Endothelial cell of umbilical vein (primary cell): Measurements from ENCODE around the gene NFILZ. TPM values are rescaled to one million over a fixed set of nuclear protein-coding genes. Genes with fewer than 3 reads are reported as not detected.

Experiments
- BruUV-seq: library from RNA; stranded (reverse); fragments of 400-500 nt; replicated peaks from 2 replicates; lab custom pipeline; 2021; lab: Mats Ljungman, UMichigan
- CTCF ChIA-PET: fragments of 300-600, 350-600 bp; sonication (Branson Sonifier 250); formaldehyde crosslinking; loops from one replicate; lab custom pipeline; 2021; ENCODE audit warnings: antibody characterized with exemption, inconsistent platforms; lab: Charles Lee
- POLR2A ChIA-PET: fragments of 300-600, 350-600 bp; sonication (Branson Sonifier 250); formaldehyde crosslinking; loops from one replicate; lab custom pipeline; 2021; ENCODE audit warnings: antibody characterized with exemption, inconsistent platforms; lab: Charles Lee
- DNase-seq: peaks from one replicate; pipeline ENCODE4 v3.0.0-alpha.2; 2011; ENCODE audit warnings: low read depth, low spot score
- FAIRE-seq: peaks from 2 replicates; lab custom pipeline; 2011; peaks lifted over from hg19 to GRCh38; lab: Jason Lieb, UNC
- H2AFZ ChIP-seq: 2 replicates; pipeline ENCODE4 v1.6.0; 2012; ENCODE audit warnings: low read depth, low read length, control low read depth, inconsistent platforms
- H3K27ac ChIP-seq: 2 replicates; pipeline ENCODE4 v1.5.1; 2011; ENCODE audit warnings: low read depth, mild to moderate bottlenecking, control low read depth, low read length, moderate library complexity; ENCODE audit not compliant: insufficient read depth
- H3K27me3 ChIP-seq, 2 experiments: 2 replicates each; pipeline versions ENCODE4 v1.6.0 to v1.6.1; 2011; ENCODE audit warnings: low read length in 2 of 2, mixed read lengths in 1 of 2; ENCODE audit not compliant: control insufficient read depth in 2 of 2, insufficient read depth in 2 of 2
- H3K36me3 ChIP-seq, 2 experiments: 2 replicates in 1 of 2; 3 replicates in 1 of 2; pipeline ENCODE4 v1.5.1; 2011; ENCODE audit warnings: low read length in 2 of 2, mild to moderate bottlenecking in 1 of 2, moderate library complexity in 1 of 2; ENCODE audit not compliant: control insufficient read depth in 2 of 2, insufficient read depth in 2 of 2; ENCODE audit errors: extremely low read depth in 1 of 2
- H3K4me1 ChIP-seq: 3 replicates; pipeline ENCODE4 v1.5.1; 2011; ENCODE audit warnings: mild to moderate bottlenecking, low read length; ENCODE audit not compliant: control insufficient read depth, insufficient read depth; ENCODE audit errors: extremely low read depth
- H3K4me2 ChIP-seq: 2 replicates; pipeline ENCODE4 v1.6.1; 2011; ENCODE audit warnings: low read length, control low read depth, mixed read lengths; ENCODE audit not compliant: insufficient read depth
- H3K4me3 ChIP-seq, 3 experiments: fragments of 200-600 bp in 1 of 3; sonication (generic), shearing (Covaris generic) in 1 of 3; replicated peaks in 1 of 3; 2 replicates each; pipeline ENCODE4 v1.5.1; 2011 to 2016; ENCODE audit warnings: control low read depth in 3 of 3, low read length in 3 of 3, mild to moderate bottlenecking in 2 of 3, inconsistent platforms in 1 of 3, low read depth in 1 of 3, moderate library complexity in 1 of 3; ENCODE audit not compliant: insufficient read depth in 1 of 3
- H3K79me2 ChIP-seq: 2 replicates; pipeline ENCODE4 v1.6.0; 2012; ENCODE audit warnings: low read length, inconsistent platforms; ENCODE audit not compliant: control insufficient read depth, insufficient read depth
- H3K9ac ChIP-seq: replicated peaks from 2 replicates; pipeline ENCODE3; 2011; ENCODE audit warnings: low read length, control low read depth; ENCODE audit not compliant: insufficient read depth; ENCODE audit errors: extremely low read depth
- H3K9me1 ChIP-seq: replicated peaks from 3 replicates; pipeline ENCODE4 v1.6.0; 2011; ENCODE audit warnings: mild to moderate bottlenecking, low read length; ENCODE audit not compliant: control insufficient read depth, insufficient read depth; ENCODE audit errors: extremely low read depth
- H3K9me3 ChIP-seq: replicated peaks from 2 replicates; pipeline ENCODE4 v1.5.1; 2012; ENCODE audit warnings: low read length, inconsistent platforms; ENCODE audit not compliant: control insufficient read depth, insufficient read depth
- H4K20me1 ChIP-seq: replicated peaks from 2 replicates; pipeline ENCODE3; 2011; ENCODE audit warnings: mild to moderate bottlenecking, low read length; ENCODE audit not compliant: control insufficient read depth, insufficient read depth; ENCODE audit errors: extremely low read depth
- CTCF ChIP-seq, 2 donors: IDR thresholded peaks; 1 replicate in 1 of 2; 2 replicates in 1 of 2; pipeline ENCODE4 v1.5.1; 2011; ENCODE audit warnings: low read length in 2 of 2, mild to moderate bottlenecking in 2 of 2, moderate library complexity in 2 of 2, control low read depth in 1 of 2, inconsistent platforms in 1 of 2, low read depth in 1 of 2; ENCODE audit not compliant: insufficient read depth in 1 of 2; ENCODE audit errors: extremely low read depth in 1 of 2
- GATA2 ChIP-seq: IDR thresholded peaks from 2 replicates; pipeline ENCODE4 v1.7.0; 2011; ENCODE audit warnings: low read depth, mild to moderate bottlenecking, moderate library complexity, mixed read lengths, low read length; ENCODE audit not compliant: insufficient read length, insufficient read depth
- MYC ChIP-seq: IDR thresholded peaks from one replicate; pipeline ENCODE4 v1.6.1; 2011; ENCODE audit warnings: mild to moderate bottlenecking, low read depth, low read length
- dilution Hi-C: fragments of 300-500 bp; cut with MboI; formaldehyde crosslinking; loops from one replicate; pipeline ENCODE4 v1.15.0; 2019; ENCODE audit warnings: low sequenced_read_pairs; ENCODE audit not compliant: extremely low pct_ligation_motif_present
- intact Hi-C: fragments of 100-400 bp; cut with micrococcal nuclease; formaldehyde crosslinking; loops from one replicate; pipeline ENCODE4 v1.10.0; 2022
- polyA plus RNA-seq, 4 experiments: library from polyadenylated mRNA; depleted of rRNA in 3 of 4; stranded (reverse) in 3 of 4; unstranded in 1 of 4; fragments of >200 nt; gene quantifications; 2 replicates each; pipeline versions ENCODE4 v1.2.1 to v1.2.3, GENCODE V29; 2011 to 2012; ENCODE audit warnings: missing spikeins in 1 of 4
- total RNA-seq: library from RNA; stranded (reverse); gene quantifications from 2 replicates; pipeline ENCODE4 v1.2.3, GENCODE V29; 2021
- TF ChIP-seq, protein P1 (sequence below): IDR thresholded peaks from 2 replicates; pipeline ENCODE4 v1.6.1; 2011; ENCODE audit not compliant: insufficient read depth, insufficient read length

The NFILZ gene
- total and polyA plus RNA-seq, 2 donors (not counting 3 experiments of a cell fraction or from before 2014, with no cell fraction given) = not detected

DNA sequence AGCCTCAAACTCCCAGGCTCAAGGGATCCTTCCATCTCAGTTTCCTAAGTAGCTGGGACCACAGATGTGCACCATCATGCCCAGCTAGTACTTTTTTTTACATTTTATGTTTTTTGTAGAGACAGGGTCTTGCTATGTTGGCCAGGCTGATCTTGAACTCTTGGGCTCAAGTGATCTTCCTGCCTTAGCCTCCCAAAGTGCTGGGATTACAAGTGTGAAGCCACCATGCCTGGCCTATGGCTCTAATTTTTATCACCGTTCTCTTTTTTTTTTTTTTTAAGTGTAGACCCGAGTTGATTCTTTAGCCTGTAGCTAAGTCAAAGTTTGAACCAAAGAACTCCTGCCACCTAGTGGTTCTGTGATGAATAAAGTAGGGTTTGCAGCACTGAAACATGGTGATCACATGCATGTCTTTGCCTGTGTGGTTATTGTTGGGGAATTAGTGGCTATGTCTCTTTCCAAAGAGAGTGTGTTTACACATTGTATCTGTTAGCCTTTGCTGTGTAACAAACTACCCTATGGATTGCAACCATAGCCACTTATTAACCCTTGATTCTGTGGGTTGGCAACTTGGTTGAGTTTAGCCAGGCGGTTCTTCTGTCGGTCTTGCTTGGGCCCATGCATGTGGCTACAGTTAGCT is 11.6 kb downstream of the NFILZ start:
- ChIA-PET CTCF (interaction anchor here (0.6 to 4.1 kb wide), 22 partner anchors 9 to 1196 kb away, joined by 3 to 82 read pairs (median 4); no protein-coding TSS in a partner anchor), POLR2A (interaction anchor here (0.7 kb wide), 1 partner anchor 55 kb away, joined by 3 read pairs; no protein-coding TSS in a partner anchor)
- TF ChIP-seq, protein P1, sequence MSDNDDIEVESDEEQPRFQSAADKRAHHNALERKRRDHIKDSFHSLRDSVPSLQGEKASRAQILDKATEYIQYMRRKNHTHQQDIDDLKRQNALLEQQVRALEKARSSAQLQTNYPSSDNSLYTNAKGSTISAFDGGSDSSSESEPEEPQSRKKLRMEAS = no peak
- no peak for TF ChIP-seq MYC
- peak; percentile 48 to 49 for TF ChIP-seq CTCF (IDR thresholded peaks at IDR 0.05; ENCODE audit: extremely low read depth in 1 of 2, insufficient read depth in 1 of 2, low read depth in 1 of 2, low read length in 2 of 2)
- no peak for TF ChIP-seq GATA2
- peak; percentile 44 for DNase-seq
- H3K79me2 ChIP-seq = no peaks in the 10 kb centered on the region
- no peak overlapping the region for H2AFZ ChIP-seq
- no peak overlapping the region for H3K4me3 ChIP-seq
- H3K36me3 ChIP-seq = no peaks in the 10 kb centered on the region
- no peaks in the 10 kb centered on the region for H3K27me3 ChIP-seq
- no peaks in the 10 kb centered on the region for H3K9me3 ChIP-seq
- peak; percentile 69 for FAIRE-seq
- H3K4me2 ChIP-seq = no peak overlapping the region
- no TSS peak for BruUV-seq
- intact Hi-C loops = loop anchor here (1.0 kb wide), 2 partner anchors 27 to 62 kb away; no protein-coding TSS in a partner anchor
- no peak overlapping the region for H3K27ac ChIP-seq
- no peak overlapping the region for H3K9ac ChIP-seq
- H4K20me1 ChIP-seq = no peaks in the 10 kb centered on the region
- dilution Hi-C loops = no loop called here
- H3K4me1 ChIP-seq = no peaks in the 10 kb centered on the region
- no peaks in the 10 kb centered on the region for H3K9me1 ChIP-seq
